ENCODE measurements around the gene SCAI.
"Not testable (repeated sequence)": the region's sequence is repeated elsewhere in the genome, so short reads cannot be mapped to it uniquely, and the experiment has no call there.

Gene SCAI

GRCh38 chr9:125028041-125028440 is 115.3 kb downstream of the SCAI start:
- no peak for DNase-seq (ENCODE audit: low read depth)
- no peak overlapping the region for H3K4me3 ChIP-seq (ENCODE audit: low read depth, low read length)
- TF ChIP-seq CTCF (IDR thresholded peaks at IDR 0.05; ENCODE audit: insufficient read depth, low read depth, low read length, missing control alignments) = no peak

DNA sequence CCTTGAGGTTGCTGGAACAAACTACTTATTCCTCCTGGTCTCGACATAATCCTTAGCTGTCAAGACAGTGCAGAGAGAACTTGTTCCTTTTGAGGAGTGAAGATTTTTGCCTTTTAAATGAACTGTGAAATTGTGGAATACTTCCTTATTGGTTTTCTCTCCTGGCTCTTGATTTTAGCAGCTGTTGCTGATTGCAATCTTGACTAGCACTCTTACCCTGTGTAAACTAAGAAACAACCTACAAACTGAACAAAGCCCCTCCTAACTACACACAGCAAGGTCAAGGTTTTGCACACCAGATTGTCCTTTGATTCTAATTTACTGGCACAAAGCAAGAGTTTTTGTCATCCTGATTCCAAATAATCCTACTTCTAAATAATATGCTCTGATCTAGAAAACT is 118.4 kb downstream of the SCAI start:
- no peak for DNase-seq (ENCODE audit: low read depth)
- TF ChIP-seq CTCF (IDR thresholded peaks at IDR 0.05; ENCODE audit: insufficient read depth, low read depth, low read length, missing control alignments) = no peak
- H3K4me3 ChIP-seq (ENCODE audit: low read depth, low read length) = no peak overlapping the region

DNA sequence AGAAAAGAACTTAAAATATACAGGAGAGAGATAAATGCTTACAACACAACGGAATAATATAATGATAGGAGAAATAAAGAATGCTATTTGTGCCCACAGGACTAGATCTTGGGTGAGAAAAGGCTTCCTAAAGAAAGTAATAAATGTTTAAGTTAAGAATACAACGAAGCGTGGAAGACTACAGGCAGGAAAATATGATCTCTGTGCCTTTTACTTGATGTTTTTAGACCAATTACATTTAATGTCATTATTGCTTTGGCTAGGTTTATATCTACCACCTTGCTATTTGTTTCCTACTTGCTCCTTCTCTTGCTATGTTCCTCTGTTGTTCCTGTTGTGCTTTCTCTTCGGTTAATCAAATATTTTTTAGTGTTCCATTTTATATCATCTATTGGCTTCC is 122.3 kb downstream of the SCAI start:
- H3K4me3 ChIP-seq (ENCODE audit: low read depth, low read length) = no peak overlapping the region
- no peak for DNase-seq (ENCODE audit: low read depth)
- TF ChIP-seq CTCF (IDR thresholded peaks at IDR 0.05; ENCODE audit: insufficient read depth, low read depth, low read length, missing control alignments) = no peak

DNA sequence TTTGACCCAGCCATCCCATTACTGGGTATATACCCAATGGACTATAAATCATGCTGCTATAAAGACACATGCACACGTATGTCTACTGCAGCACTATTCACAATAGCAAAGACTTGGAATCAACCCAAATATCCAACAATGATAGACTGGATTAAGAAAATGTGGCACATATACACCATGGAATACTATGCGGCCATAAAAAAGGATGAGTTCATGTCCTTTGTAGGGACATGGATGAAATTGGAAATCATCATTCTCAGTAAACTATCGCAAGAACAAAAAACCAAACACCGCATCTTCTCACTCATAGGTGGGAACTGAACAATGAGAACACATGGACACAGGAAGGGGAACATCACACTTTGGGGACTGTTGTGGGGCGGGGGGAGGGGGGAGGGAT is 127.7 kb downstream of the SCAI start:
- DNase-seq (ENCODE audit: low read depth); H3K4me3 ChIP-seq (ENCODE audit: low read depth, low read length): not testable (repeated sequence)

- not testable (repeated sequence) for H3K4me3 ChIP-seq (ENCODE audit: low read depth, low read length); DNase-seq (ENCODE audit: low read depth)
Observed at GRCh38 chr9:125012013-125012412, 131.3 kb downstream of the SCAI start.

DNA sequence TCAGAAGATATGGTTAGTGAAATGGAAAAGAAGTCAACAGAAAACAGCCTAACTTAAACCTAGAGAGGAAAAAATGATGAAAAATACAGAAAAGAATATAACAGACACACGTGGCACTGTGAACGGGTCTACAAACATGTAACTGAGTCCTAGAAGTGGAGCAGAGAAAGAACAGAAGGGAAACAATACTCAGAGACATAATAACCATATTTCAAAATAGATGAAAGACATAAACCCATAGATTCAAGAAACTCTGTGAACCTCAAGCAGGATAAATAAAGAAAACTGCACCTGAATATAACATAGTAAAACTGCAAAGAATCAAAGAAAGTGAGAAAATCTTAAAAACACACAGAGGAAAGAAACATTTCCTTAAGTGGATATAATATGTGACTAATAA is 134.7 kb downstream of the SCAI start:
- H3K4me3 ChIP-seq (ENCODE audit: low read depth, low read length) = no peak overlapping the region
- no peak for DNase-seq (ENCODE audit: low read depth)
- TF ChIP-seq CTCF (IDR thresholded peaks at IDR 0.05; ENCODE audit: insufficient read depth, low read depth, low read length, missing control alignments) = no peak

DNA sequence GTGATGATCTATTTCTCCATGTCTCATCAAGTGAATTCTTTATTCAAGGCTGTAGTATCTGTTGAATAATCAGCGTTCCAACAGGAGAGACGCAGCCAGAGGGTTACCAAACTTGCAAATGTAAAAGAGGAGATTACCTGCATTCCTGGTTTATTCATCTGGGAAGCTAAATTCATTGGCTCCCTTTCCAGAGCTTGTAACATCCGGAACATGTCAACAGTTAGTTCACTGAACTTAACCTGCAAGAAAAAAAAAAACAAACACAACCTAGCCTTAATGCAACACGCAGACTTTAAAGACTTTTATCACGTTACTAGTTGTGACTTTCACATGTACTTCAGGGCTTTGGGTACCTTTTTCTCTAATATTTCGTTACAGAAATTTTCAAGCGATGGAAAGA is 140.0 kb downstream of the SCAI start:
- DNase-seq (ENCODE audit: low read depth) = no peak
- no peak for TF ChIP-seq CTCF (IDR thresholded peaks at IDR 0.05; ENCODE audit: insufficient read depth, low read depth, low read length, missing control alignments)
- no peak overlapping the region for H3K4me3 ChIP-seq (ENCODE audit: low read depth, low read length)

DNA sequence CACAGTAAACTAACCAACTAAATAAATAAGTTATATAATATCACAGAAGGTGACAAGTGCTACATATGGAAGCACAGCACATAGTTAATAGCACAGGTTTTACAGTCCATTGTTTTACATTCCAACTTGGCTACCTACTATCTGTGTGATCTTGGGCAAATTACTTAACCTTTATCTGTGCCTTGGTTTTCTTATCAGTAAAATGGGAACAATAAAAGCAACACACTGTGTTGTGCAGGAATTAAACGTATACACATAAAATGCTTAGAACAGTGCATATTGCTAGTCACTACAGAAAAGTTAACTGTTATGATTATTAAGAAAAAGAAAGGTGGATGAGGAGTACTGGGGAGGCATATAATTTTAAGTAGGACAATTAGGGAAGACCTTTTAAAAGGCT is 159.6 kb downstream of the SCAI start:
- no peak for DNase-seq (ENCODE audit: low read depth)
- no peak overlapping the region for H3K4me3 ChIP-seq (ENCODE audit: low read depth, low read length)
- no peak for TF ChIP-seq CTCF (IDR thresholded peaks at IDR 0.05; ENCODE audit: insufficient read depth, low read depth, low read length, missing control alignments)

Data from GM12865 (cell line).